IPS-NIHi7 (cell line): ENCODE results near the gene CEP170.
A peak's percentile ranks its signal among the peaks of the same experiment; 100 is the strongest.
"Not testable (repeated sequence)": the region's sequence is repeated elsewhere in the genome, so short reads cannot be mapped to it uniquely, and the experiment has no call there.

Experiments used
- DNase-seq: peaks from one replicate; pipeline ENCODE4 v3.0.0; 2012; ENCODE audit warnings: mixed read lengths; ENCODE audit errors: extremely low spot score

The CEP170 gene

DNA sequence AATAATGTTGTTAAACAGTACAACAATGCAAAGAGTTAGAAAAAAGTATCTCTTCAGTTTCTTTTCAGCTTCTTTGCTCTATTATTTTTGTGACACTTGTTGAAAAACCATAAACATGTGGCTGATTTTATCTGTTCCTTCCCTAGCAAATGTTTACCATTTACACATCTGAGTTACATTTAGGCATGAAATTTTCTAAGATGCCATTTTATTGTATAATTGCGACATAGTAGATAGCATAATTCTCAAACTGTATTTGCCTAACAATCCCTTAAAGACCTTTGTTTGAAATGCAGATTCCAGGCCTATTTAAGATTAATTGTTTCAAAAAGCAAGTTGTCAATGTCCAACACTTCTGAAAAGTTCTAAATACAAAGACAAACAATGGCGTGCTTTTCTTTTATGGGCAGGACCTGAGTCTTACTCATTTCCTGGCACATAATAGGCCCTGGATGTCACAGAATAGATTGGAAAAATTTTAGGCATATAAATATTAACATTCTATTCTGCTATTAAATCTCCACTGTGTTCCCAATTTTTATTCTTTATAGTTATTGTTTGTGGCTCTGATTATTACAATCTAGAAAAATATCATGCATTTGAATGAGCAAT lies 81.2 kb downstream of the CEP170 start:
- DNase-seq, result not testable (repeated sequence)

- DNase-seq, result not testable (repeated sequence)
These were observed 90.2 kb downstream of the CEP170 start for GRCh38 chr1:243164911-243165310.

DNA sequence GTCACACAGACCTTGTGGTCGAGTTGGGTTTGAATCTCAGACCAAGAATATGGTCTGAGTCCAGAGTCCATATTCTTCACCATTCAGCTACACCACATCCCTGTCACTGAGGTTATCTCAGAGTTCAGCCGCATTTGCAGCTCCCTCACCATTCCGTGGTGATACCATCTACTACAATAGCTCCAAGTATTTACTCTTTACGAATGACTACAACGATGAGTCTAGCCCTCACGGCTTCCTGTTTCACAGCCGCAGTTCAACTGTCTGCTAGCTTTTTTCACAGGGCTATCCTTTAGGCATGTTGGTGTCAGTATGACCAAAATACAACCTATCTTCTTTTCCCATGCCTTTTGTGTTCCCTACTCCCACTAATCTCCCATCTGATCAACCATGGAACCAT lies 104.2 kb downstream of the CEP170 start:
- not testable (repeated sequence) for DNase-seq

DNA sequence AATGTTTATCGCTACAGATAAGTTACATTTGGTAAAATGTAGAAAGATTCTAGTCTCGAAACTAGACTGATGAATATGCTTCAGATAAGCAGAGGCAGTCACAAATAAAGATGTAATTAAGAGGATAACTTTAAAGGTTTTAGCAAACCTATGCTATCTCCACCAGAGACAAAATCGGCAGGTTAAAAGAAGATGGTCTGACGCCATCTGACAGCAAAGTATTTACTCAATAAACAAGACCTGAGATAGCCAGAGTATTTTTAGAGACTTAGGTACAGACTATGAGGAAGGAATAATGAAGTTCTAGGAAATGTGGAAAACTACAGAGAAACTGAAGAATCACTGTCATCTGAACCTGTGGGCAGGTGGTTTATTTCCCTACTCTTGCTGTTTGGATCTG lies 106.0 kb downstream of the CEP170 start:
- not testable (repeated sequence) for DNase-seq

DNA sequence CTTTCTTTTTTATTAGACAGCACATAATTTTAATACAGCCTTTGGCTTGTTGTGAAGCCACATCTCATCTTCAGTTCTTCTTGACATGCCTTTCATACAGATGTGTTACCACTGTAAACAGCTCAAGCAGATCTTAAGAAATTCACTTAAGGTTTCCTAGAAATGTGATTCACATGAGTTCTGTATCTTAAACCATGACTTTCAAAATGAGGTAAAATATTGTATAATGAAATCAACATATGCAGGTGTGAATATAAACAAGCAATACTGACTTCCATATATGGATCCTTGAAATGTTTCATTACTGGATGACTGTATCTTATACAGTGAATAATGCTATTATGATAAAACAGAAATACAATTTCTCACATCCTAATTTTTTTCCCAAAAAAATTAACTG lies 107.7 kb downstream of the CEP170 start:
- not testable (repeated sequence) for DNase-seq

- DNase-seq, result not testable (repeated sequence)
These were observed 114.6 kb downstream of the CEP170 start for GRCh38 chr1:243140498-243140897.

DNA sequence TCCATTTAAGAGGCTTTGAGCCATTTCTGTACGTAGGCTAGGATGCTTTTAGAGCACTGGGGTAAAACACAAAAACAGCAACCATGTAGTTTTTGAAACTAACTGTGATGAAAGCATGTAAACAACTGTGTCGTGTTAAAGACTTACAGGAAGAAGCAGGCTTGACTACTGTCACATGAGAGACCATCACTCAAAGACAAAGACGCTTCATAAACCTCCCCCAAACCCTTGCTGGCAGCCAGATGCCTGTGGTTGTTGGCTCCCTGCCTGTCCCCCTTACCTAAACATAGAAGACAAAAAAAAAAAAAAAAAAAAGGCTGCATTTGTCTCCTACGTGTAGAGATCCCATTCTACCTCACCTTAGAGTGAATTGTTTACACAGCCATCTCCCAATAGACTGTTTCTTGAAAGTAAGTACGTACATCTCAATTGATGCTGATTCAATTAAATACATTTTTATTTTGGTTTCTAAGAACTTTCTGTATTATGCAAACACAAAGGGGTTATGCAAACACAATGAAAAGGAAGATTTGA lies 132.1 kb downstream of the CEP170 start:
- DNase-seq, result not testable (repeated sequence)

GRCh38 chr1:243121939-243122338 lies 133.1 kb downstream of the CEP170 start:
- not testable (repeated sequence) for DNase-seq

- DNase-seq, result not testable (repeated sequence)
These were observed 136.3 kb downstream of the CEP170 start for GRCh38 chr1:243118601-243119322.

GRCh38 chr1:243116187-243116586 lies 138.9 kb downstream of the CEP170 start:
- not testable (repeated sequence) for DNase-seq

- not testable (repeated sequence) for DNase-seq
These were observed 140.3 kb downstream of the CEP170 start for GRCh38 chr1:243114769-243115168.

DNA sequence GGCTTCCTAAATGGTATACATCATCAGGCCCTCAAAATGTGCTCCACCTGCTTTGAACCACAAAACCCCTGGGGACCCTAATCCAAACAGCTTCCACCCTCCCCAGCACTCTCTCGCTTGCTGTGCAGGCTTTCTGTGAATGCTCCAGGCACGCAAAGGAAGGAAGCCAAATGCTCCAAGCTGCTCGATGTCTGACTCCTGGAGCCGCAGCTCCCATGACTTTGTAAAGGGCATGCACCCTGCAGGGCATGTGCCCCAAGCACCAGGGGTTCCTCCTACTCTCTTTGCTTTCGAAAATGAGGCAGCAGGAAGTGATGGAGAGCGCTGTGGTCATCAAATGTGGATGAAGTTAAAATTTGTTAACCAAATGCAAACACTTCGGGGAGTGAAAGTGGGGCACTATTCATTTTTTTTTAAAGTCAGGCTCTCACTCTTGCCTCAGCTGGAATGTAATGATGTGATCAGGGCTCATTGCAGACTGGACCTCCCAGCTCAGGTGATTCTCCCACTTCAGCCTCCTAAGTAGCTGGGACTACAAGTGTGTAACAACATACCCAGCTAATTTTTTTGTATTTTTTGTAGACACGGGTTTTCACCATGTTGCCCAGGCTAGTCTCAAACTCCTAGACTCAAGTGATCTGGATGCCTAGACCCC lies 140.9 kb downstream of the CEP170 start:
- DNase-seq, result peak; percentile 18

- DNase-seq, result not testable (repeated sequence)
These were observed 147.9 kb downstream of the CEP170 start for GRCh38 chr1:243107171-243107570.

DNA sequence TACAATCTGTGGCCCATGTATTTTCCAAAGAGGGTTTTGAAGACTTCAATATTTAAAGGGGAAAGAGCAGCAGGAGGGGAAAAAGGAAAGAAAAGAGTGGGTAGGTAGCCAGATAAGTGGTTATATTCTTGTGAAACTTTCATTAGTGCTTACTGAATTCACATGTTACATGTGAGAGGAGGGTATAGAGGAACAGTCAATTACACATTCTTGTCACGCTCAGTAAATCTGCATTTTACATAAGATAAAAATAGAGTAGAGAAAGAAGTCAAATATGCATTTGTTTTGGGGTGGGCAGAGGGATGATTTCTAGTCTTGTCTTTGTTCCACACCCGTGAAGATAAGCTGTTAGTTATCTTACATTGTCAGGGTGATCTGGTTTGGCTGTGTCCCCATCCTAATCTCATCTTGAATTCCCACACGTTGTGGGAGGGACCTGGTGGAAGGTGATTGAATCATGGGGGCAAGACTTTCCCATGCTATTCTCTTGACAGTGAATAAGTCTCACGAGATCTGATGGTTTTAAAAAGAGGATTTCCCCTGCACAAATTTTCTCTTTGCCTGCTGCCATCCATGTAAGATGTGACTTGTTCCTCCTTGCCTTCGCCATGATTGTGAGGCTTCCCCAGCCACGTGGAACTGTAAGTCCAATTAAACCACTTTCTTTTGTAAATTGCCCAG lies 149.3 kb downstream of the CEP170 start:
- not testable (repeated sequence) for DNase-seq

GRCh38 chr1:243105104-243105503 lies 150.0 kb downstream of the CEP170 start:
- not testable (repeated sequence) for DNase-seq

DNA sequence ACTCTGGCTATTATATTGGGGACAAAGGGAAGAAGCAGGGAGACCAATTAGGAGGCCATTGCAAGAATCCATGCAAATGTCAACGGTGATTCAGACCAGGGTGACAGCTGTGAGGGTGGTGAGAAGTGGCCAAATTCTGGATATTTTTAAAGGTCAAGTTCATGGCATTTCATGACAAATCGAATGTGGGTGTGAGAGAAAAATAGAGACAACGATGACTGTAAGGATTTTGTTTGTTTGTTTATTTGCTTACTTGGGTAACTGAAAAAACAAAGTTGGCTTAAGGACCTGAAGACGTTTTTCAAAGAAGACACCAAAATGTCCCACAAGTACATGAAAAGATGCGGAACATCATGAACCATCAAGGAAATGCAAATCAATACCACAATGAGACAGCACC lies 150.6 kb downstream of the CEP170 start:
- DNase-seq, result not testable (repeated sequence)

DNA sequence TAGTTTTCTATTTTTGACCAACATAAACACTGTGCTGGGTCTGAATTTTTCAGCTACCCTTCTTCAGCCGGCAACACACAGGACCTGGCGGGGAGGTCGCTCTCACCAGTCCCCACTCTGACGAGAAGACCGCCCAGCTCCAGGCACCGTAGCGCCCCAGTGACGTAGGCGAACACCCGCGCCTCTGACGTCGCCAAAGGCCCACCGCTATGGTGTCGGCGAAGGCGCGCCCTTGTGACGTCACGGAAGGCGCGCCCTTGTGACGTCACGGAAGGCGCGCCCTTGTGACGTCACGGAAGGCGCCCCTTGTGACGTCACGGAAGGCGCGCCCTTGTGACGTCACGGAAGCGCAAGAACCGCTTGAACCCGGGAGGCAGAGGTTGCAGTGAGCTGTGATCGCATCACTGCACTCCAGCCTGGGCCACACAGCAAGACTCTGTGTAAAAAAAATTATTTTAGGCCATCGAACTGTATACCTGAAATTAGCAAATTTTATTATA lies 153.5 kb downstream of the CEP170 start:
- not testable (repeated sequence) for DNase-seq

DNA sequence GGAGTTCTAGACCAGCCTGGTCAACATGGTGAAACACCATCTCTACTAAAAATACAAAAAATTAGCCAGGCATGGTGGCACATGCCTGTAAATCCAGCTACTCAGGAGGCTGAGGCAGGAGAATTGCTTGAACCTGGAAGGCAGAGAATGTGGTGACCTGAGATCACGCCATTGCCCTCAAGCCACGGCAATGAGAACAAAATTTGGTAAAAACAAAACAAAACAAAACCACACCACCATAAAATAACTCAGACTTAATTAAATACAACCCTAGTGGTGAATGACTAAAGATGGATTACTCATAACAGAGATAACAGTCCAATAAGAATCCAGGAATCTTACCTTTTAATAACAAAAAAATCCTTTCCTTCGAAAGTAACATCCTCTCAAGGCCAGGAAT lies 167.7 kb downstream of the CEP170 start:
- DNase-seq, result not testable (repeated sequence)
